Testis (tissue), 2 donors: ENCODE measurements around the gene PLA2G4D.

Experiments used
- POLR2A ChIP-seq: fragments of 450-650 bp; IDR thresholded peaks from one replicate; pipeline ENCODE4 v1.6.1; 2017; ENCODE audit warnings: antibody characterized with exemption, mild to moderate bottlenecking, moderate library complexity
- TF ChIP-seq, protein P1 (sequence below), 3 experiments: fragments of 450-650 bp in 2 of 3; fragments of 200-600 bp in 1 of 3; sonication (generic) in 1 of 3; IDR thresholded peaks; one replicate each; pipeline ENCODE4 v1.5.1; 2016 to 2019; ENCODE audit warnings: antibody characterized with exemption in 3 of 3, mild to moderate bottlenecking in 2 of 3, moderate library complexity in 1 of 3

- TF ChIP-seq, protein P1, sequence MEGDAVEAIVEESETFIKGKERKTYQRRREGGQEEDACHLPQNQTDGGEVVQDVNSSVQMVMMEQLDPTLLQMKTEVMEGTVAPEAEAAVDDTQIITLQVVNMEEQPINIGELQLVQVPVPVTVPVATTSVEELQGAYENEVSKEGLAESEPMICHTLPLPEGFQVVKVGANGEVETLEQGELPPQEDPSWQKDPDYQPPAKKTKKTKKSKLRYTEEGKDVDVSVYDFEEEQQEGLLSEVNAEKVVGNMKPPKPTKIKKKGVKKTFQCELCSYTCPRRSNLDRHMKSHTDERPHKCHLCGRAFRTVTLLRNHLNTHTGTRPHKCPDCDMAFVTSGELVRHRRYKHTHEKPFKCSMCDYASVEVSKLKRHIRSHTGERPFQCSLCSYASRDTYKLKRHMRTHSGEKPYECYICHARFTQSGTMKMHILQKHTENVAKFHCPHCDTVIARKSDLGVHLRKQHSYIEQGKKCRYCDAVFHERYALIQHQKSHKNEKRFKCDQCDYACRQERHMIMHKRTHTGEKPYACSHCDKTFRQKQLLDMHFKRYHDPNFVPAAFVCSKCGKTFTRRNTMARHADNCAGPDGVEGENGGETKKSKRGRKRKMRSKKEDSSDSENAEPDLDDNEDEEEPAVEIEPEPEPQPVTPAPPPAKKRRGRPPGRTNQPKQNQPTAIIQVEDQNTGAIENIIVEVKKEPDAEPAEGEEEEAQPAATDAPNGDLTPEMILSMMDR (IDR thresholded peaks at IDR 0.05): no peak
- TF ChIP-seq POLR2A: no peak
Observed at GRCh38 chr15:42048821-42049200, 45.6 kb downstream of the PLA2G4D start.
